Posterior vena cava (tissue), 2 donors: ENCODE results near the gene OPN1LW. TPM values are rescaled to one million over a fixed set of nuclear protein-coding genes. Genes with fewer than 3 reads are reported as not detected.
A peak's percentile ranks its signal among the peaks of the same experiment; 100 is the strongest.
"Not testable (repeated sequence)": the region's sequence is repeated elsewhere in the genome, so short reads cannot be mapped to it uniquely, and the experiment has no call there.

Source experiments
- DNase-seq: peaks from one replicate; pipeline ENCODE4 v3.0.0-alpha.2; 2020; ENCODE audit warnings: low spot score
- intact Hi-C, 2 donors: fragments of 100-400 bp; cut with DNase I; formaldehyde crosslinking; loops; one replicate each; pipeline versions ENCODE4 v1.14.1 to v1.14.2; 2022 to 2023
- long read RNA-seq, 2 donors: library from polyadenylated mRNA; unstranded; transcript quantifications; one replicate each; pipeline ENCODE4 v2.0.0, GENCODE V29; 2020 to 2021
- total RNA-seq, 2 donors: library from RNA; stranded (reverse); fragmentation: NEBNext Ultra II Directional; extraction: Animal tissue kit (Norgen Biotek cat#: 25700); gene quantifications; one replicate each; pipeline ENCODE4 v1.2.1, GENCODE V29; 2021
- donor health status: DM: yes; HTN: yes; CAD: no.
- donor health status: DM: yes; HTN: yes; CAD: no.

OPN1LW gene
- total RNA-seq: not detected
- long read RNA-seq, donor 1: 0 reads
- long read RNA-seq, donor 2: 0 reads

- DNase-seq, intact Hi-C loops: not testable (repeated sequence)
These were observed at the start of gene OPN1LW for GRCh38 chrX:154144010-154144409. Gene OPN1LW (plus strand): TSS chrX:154144243. CDS start chrX:154144284, 41 bp downstream.

GRCh38 chrX:154094833-154095232 is 49.2 kb upstream of the OPN1LW start:
- intact Hi-C loops: no loop called here
- no peak for DNase-seq

- no peak for DNase-seq
- intact Hi-C loops: no loop called here
These were observed 47.7 kb upstream of the OPN1LW start for GRCh38 chrX:154096140-154097002.

GRCh38 chrX:154097003-154097588 is 46.9 kb upstream of the OPN1LW start:
- DNase-seq: peak; percentile 88
- intact Hi-C loops: no loop called here

- intact Hi-C loops: no loop called here
- DNase-seq: peak; percentile 96
These were observed 46.2 kb upstream of the OPN1LW start, which contains the start of gene MECP2 for GRCh38 chrX:154097589-154098541. Gene MECP2 (minus strand): TSS chrX:154097717.

- no peak for DNase-seq
- intact Hi-C loops: no loop called here
These were observed 45.5 kb upstream of the OPN1LW start for GRCh38 chrX:154098551-154098950.

- intact Hi-C loops: no loop called here
- DNase-seq: no peak
These were observed 30.3 kb upstream of the OPN1LW start for GRCh38 chrX:154113729-154114128.

- no peak for DNase-seq
- intact Hi-C loops: no loop called here
These were observed 29.4 kb upstream of the OPN1LW start for GRCh38 chrX:154114652-154115051.

- intact Hi-C loops: no loop called here
- DNase-seq: no peak
These were observed 29.0 kb upstream of the OPN1LW start for GRCh38 chrX:154115071-154115470.

GRCh38 chrX:154115750-154116149 is 28.3 kb upstream of the OPN1LW start:
- DNase-seq: no peak
- intact Hi-C loops: no loop called here

GRCh38 chrX:154116426-154117211 is 27.4 kb upstream of the OPN1LW start:
- intact Hi-C loops: no loop called here
- DNase-seq: no peak

- intact Hi-C loops: no loop called here
- DNase-seq: no peak
These were observed 26.5 kb upstream of the OPN1LW start for GRCh38 chrX:154117566-154117965.

- DNase-seq: no peak
- intact Hi-C loops: no loop called here
These were observed 23.5 kb upstream of the OPN1LW start for GRCh38 chrX:154120567-154120966.

- DNase-seq: no peak
- intact Hi-C loops: no loop called here
These were observed 22.8 kb upstream of the OPN1LW start for GRCh38 chrX:154121207-154121606.

- intact Hi-C loops: no loop called here
- DNase-seq: no peak
These were observed 22.1 kb upstream of the OPN1LW start for GRCh38 chrX:154121961-154122360.

- no peak for DNase-seq
- intact Hi-C loops: no loop called here
These were observed 20.5 kb upstream of the OPN1LW start for GRCh38 chrX:154123241-154124219.

GRCh38 chrX:154125391-154126040 is 18.5 kb upstream of the OPN1LW start:
- no peak for DNase-seq
- intact Hi-C loops: no loop called here
